OCI-LY3 (cell line): ENCODE data around the gene RAP1GAP2.

Experiments used
- H2AFZ ChIP-seq: fragments of 200-600, 300-600 bp; shearing (Covaris generic); 2 replicates; pipeline ENCODE4 v1.6.0; 2014; ENCODE audit warnings: antibody characterized with exemption, low read depth, low read length
- H3K27ac ChIP-seq: fragments of 200-600, 300-600 bp; sonication (generic); 2 replicates; pipeline ENCODE4 v1.5.1; 2014; ENCODE audit warnings: mild to moderate bottlenecking, low read length, moderate library complexity, mixed read lengths
- H3K27me3 ChIP-seq: fragments of 200-600, 300-600 bp; sonication (generic); 2 replicates; pipeline ENCODE4 v1.6.1; 2014; ENCODE audit warnings: low read depth, low read length, mixed read lengths
- H3K36me3 ChIP-seq: fragments of 200-600, 300-600 bp; sonication (generic); replicated peaks from 2 replicates; pipeline ENCODE3; 2014; ENCODE audit warnings: low read depth, low read length, mixed read lengths
- H3K4me1 ChIP-seq: fragments of 300-600, 200-600 bp; sonication (generic); 2 replicates; pipeline ENCODE4 v1.6.1; 2014; ENCODE audit warnings: low read length, mixed read lengths
- H3K4me2 ChIP-seq: fragments of 200-600, 300-600 bp; sonication (generic); 2 replicates; pipeline ENCODE4 v1.6.1; 2014; ENCODE audit warnings: low read length, mixed read lengths
- H3K4me3 ChIP-seq: fragments of 300-600, 200-600 bp; sonication (generic); 2 replicates; pipeline ENCODE4 v1.5.1; 2014; ENCODE audit warnings: antibody characterized with exemption, mild to moderate bottlenecking, low read length, moderate library complexity
- H3K79me2 ChIP-seq: fragments of 300-600, 200-600 bp; shearing (Covaris generic); 2 replicates; pipeline ENCODE4 v1.6.1; 2014; ENCODE audit warnings: mild to moderate bottlenecking, low read length, mixed read lengths
- H3K9ac ChIP-seq: fragments of 300-600, 200-600 bp; shearing (Covaris generic); 2 replicates; pipeline ENCODE4 v1.6.0; 2014; ENCODE audit warnings: mild to moderate bottlenecking, low read length, moderate library complexity
- H3K9me3 ChIP-seq: fragments of 200-600, 300-600 bp; shearing (Covaris generic); 2 replicates; pipeline ENCODE4 v1.6.1; 2014; ENCODE audit warnings: low read length, mixed read lengths; ENCODE audit not compliant: insufficient read depth
- H4K20me1 ChIP-seq: fragments of 200-600, 300-600 bp; sonication (generic); 2 replicates; pipeline ENCODE4 v1.6.1; 2016; ENCODE audit warnings: low read length, mixed read lengths; ENCODE audit not compliant: insufficient read depth
- EZH2phosphoT487 ChIP-seq: fragments of 200-600 bp; shearing (Covaris generic); IDR thresholded peaks from 2 replicates; pipeline ENCODE4 v1.6.1; 2018; ENCODE audit warnings: antibody characterized with exemption, mixed run types, low read depth
- TF ChIP-seq, protein P1 (sequence below): fragments of 200-600, 300-600 bp; sonication (generic); IDR thresholded peaks from 2 replicates; pipeline ENCODE4 v1.5.1; 2014; ENCODE audit warnings: antibody characterized with exemption, low read length, low read depth

RAP1GAP2 gene

DNA sequence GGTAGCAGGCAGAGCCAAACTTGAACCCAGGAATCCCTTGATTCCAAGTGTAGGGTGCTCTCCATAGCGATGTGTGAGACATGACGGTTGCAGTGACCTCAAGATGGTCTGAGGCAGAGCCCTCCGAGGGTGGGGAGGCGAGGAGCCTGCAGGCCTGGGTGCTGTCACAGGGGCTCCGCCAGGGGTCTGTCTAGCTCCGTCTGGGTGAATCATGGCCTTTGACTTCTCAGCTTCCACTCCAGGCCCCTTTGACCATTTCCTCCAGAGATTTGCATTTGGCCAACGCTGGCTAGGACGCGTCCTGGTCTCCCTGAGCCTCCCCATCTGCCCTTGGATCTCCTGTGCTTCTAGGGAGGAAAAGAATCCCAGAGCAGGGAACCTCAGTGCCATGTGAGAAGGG lies 104.6 kb downstream of the RAP1GAP2 start:
- no peak overlapping the region for H3K9ac ChIP-seq
- H3K4me3 ChIP-seq: no peak overlapping the region
- no peaks in the 10 kb centered on the region for H3K36me3 ChIP-seq
- no peaks in the 10 kb centered on the region for H3K4me1 ChIP-seq
- H4K20me1 ChIP-seq: no peaks in the 10 kb centered on the region
- H3K4me2 ChIP-seq: no peak overlapping the region
- TF ChIP-seq, protein P1, sequence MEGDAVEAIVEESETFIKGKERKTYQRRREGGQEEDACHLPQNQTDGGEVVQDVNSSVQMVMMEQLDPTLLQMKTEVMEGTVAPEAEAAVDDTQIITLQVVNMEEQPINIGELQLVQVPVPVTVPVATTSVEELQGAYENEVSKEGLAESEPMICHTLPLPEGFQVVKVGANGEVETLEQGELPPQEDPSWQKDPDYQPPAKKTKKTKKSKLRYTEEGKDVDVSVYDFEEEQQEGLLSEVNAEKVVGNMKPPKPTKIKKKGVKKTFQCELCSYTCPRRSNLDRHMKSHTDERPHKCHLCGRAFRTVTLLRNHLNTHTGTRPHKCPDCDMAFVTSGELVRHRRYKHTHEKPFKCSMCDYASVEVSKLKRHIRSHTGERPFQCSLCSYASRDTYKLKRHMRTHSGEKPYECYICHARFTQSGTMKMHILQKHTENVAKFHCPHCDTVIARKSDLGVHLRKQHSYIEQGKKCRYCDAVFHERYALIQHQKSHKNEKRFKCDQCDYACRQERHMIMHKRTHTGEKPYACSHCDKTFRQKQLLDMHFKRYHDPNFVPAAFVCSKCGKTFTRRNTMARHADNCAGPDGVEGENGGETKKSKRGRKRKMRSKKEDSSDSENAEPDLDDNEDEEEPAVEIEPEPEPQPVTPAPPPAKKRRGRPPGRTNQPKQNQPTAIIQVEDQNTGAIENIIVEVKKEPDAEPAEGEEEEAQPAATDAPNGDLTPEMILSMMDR: no peak
- no peak for TF ChIP-seq EZH2phosphoT487
- H3K27me3 ChIP-seq: no peaks in the 10 kb centered on the region
- H3K27ac ChIP-seq: no peak overlapping the region
- H2AFZ ChIP-seq: no peak overlapping the region
- no peaks in the 10 kb centered on the region for H3K79me2 ChIP-seq
- H3K9me3 ChIP-seq: no peaks in the 10 kb centered on the region

DNA sequence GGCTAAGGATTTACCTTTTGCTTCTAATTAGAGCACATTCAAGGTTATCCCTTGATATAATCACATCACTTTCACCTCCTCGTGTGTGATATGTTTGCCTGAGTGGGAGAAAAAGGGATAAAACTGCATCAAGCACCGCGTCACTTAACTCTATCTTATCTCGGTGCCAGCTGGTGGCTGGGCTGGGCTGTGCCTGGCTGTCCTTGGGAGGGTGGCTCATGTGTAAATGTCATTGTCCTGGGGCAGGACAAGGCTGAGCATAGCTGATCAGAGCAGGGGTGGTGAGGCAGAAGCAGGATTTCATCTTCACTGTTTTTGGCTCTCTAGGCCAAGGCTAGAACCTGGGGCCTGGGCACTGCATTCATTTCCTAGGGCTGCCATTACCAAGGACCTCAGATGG lies 105.3 kb downstream of the RAP1GAP2 start:
- Histone ChIP-seq H3K27me3 (no peaks in the 10 kb centered on the region), H3K79me2 (no peaks in the 10 kb centered on the region), H3K4me3 (no peak overlapping the region), H3K9me3 (no peaks in the 10 kb centered on the region), H3K4me2 (no peak overlapping the region), H3K27ac (no peak overlapping the region), H4K20me1 (no peaks in the 10 kb centered on the region), H3K4me1 (peaks cover 3% of the 10 kb centered on the region), H3K9ac (no peak overlapping the region), H3K36me3 (no peaks in the 10 kb centered on the region), H2AFZ (no peak overlapping the region)
- no peak for TF ChIP-seq EZH2phosphoT487
- TF ChIP-seq, protein P1: no peak

DNA sequence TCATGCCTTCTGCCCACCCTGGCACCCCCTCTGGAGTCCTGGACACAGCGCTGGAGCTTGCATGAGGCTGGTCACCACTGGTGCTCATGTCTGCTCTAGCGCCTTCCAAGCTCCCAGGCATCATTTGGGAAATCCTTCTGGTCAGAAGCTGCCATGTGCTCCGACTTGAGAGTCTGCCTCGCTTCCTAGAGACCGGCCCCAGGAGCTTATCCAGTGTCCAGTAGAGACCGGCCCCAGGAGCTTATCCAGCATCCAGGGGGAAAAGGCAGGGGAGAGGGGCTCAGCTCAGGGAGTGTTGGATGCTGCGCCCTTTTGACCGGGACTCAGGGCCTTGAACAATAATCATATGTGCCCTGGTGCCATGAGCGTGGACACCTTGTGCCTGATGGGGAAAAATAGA lies 106.3 kb downstream of the RAP1GAP2 start:
- Histone ChIP-seq H3K9ac (no peak overlapping the region), H3K79me2 (no peaks in the 10 kb centered on the region), H3K4me2 (no peak overlapping the region), H2AFZ (no peak overlapping the region), H3K36me3 (no peaks in the 10 kb centered on the region), H4K20me1 (no peaks in the 10 kb centered on the region), H3K9me3 (no peaks in the 10 kb centered on the region), H3K27me3 (no peaks in the 10 kb centered on the region), H3K4me1 (peaks cover 8% of the 10 kb centered on the region), H3K27ac (no peak overlapping the region), H3K4me3 (no peak overlapping the region)
- no peak for TF ChIP-seq EZH2phosphoT487
- TF ChIP-seq, protein P1: no peak

DNA sequence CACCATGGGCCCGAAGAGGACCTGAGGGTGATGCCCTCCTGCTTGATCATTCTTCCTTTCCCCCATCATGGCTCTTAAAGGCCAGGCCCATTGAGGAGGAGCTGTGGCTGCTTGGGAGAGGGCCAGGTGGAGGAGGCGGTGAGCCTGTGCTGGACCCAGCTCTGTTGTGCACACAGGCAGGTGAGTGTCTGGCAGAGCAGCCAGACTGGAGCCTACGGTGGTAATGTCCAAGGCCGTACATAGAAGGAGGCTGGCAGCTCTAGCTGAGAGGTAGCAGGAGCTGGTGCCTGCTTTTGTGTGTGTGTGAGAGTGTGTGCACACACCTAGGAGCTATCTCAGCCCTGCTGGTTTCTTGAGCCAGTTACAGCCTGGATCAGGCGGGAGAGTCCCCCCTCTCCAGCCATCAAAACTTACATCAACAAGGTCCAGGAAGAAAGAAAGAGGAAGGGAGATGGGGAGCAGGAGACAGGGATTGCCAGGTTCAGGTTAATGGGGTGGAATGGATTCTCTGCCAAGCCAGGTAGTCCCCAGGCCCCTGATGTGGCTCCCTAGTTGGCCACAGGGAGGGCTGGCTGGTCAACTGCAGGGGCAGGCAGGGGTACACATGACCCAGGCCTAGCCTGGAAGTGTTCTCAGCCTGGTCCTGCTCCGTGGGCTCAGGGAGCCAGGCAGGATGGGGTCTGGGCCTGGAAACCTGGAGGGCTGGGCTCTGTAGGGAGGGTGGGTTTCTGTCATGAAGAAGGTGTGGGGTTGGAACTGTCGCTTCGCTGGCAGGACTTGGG lies 107.1 kb downstream of the RAP1GAP2 start:
- Histone ChIP-seq H3K36me3 (no peaks in the 10 kb centered on the region), H3K9ac (no peak overlapping the region), H3K27ac (no peak overlapping the region), H3K27me3 (no peaks in the 10 kb centered on the region), H2AFZ (no peak overlapping the region), H3K79me2 (no peaks in the 10 kb centered on the region), H4K20me1 (no peaks in the 10 kb centered on the region), H3K4me2 (no peak overlapping the region), H3K9me3 (no peaks in the 10 kb centered on the region), H3K4me1 (peaks cover 8% of the 10 kb centered on the region), H3K4me3 (no peak overlapping the region)
- no peak for TF ChIP-seq EZH2phosphoT487
- TF ChIP-seq, protein P1: no peak
